Measurements from ENCODE around the gene CYP27A1. TPM values are rescaled to one million over a fixed set of nuclear protein-coding genes. Genes with fewer than 3 reads are reported as not detected.

Gene CYP27A1
- total RNA-seq, 3 donors from 2014 or later = 25.6 to 65.0 (median 28.8) TPM

GRCh38 chr2:218783688-218784087 is 1.7 kb downstream of the CYP27A1 start:
- no peaks in the 10 kb centered on the region for H3K4me1 ChIP-seq
- H3K9me3 ChIP-seq = no peaks in the 10 kb centered on the region
- no peaks in the 10 kb centered on the region for H3K27me3 ChIP-seq
- H3K36me3 ChIP-seq = no peaks in the 10 kb centered on the region
- TF ChIP-seq POLR2AphosphoS5 (IDR thresholded peaks at IDR 0.05) = no peak
- TF ChIP-seq, protein P1, sequence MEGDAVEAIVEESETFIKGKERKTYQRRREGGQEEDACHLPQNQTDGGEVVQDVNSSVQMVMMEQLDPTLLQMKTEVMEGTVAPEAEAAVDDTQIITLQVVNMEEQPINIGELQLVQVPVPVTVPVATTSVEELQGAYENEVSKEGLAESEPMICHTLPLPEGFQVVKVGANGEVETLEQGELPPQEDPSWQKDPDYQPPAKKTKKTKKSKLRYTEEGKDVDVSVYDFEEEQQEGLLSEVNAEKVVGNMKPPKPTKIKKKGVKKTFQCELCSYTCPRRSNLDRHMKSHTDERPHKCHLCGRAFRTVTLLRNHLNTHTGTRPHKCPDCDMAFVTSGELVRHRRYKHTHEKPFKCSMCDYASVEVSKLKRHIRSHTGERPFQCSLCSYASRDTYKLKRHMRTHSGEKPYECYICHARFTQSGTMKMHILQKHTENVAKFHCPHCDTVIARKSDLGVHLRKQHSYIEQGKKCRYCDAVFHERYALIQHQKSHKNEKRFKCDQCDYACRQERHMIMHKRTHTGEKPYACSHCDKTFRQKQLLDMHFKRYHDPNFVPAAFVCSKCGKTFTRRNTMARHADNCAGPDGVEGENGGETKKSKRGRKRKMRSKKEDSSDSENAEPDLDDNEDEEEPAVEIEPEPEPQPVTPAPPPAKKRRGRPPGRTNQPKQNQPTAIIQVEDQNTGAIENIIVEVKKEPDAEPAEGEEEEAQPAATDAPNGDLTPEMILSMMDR (IDR thresholded peaks at IDR 0.05) = no peak
- TF ChIP-seq POLR2A (IDR thresholded peaks at IDR 0.05) = no peak
- H3K27ac ChIP-seq = peak overlapping the region in 1 of 2 donors; percentile 16
- intact Hi-C loops (cut with DNase I; ENCODE audit: low total_unique reads) = no loop called here
- peak overlapping the region; percentile 69 to 80 (median 76) for H3K4me3 ChIP-seq
- no peak for DNase-seq (ENCODE audit: low spot score in 2 of 2)

DNA sequence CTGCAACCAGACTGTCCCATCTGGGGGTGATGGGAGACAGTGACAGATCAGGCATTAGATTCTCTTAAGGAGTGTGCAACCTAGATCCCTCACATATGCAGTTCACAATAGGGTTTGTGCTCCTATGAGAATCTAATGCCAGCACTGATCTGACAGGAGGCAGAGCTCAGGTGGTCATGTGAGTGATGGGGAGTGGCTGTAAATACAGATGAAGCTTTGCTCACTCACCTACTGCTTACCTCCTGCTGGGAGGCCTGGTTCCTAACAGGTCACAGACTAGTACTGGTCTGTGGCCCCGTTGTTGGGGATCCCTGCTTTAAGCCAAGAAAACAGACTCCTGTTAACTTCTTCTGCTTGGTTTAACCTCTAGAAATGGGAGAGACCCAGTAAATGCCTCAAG is 3.2 kb downstream of the CYP27A1 start:
- Histone ChIP-seq H3K9me3 (no peaks in the 10 kb centered on the region), H3K4me1 (no peaks in the 10 kb centered on the region), H3K27ac (peak overlapping the region in 1 of 2 donors; percentile 13), H3K4me3 (no peak overlapping the region), H3K27me3 (no peaks in the 10 kb centered on the region), H3K36me3 (no peaks in the 10 kb centered on the region)
- TF ChIP-seq, protein P1 (IDR thresholded peaks at IDR 0.05) = no peak
- TF ChIP-seq POLR2AphosphoS5 (IDR thresholded peaks at IDR 0.05) (no peak), POLR2A (IDR thresholded peaks at IDR 0.05) (no peak)
- DNase-seq (ENCODE audit: low spot score in 2 of 2) = no peak
- intact Hi-C loops (cut with DNase I; ENCODE audit: low total_unique reads) = no loop called here

DNA sequence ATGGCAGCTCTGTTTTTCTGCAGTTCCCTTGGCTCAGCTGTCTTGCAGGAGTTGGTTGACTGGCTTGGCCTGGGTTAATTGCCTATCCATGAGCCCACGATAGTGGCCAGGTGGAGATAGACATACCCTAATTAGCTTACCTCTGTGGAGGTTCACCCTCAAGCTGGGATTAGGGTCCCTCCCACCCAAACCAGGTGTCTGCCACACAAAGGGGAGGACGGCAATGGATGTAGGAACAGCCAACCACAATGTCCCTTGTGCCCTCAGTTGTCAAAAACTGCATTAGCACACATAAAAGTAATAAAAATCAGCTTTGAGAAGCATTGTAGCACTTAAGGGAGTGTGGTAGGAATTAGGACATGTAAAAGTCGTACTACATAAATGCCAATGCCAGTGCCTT is 4.2 kb downstream of the CYP27A1 start:
- Histone ChIP-seq H3K4me3 (no peak overlapping the region), H3K27ac (no peak overlapping the region), H3K4me1 (no peaks in the 10 kb centered on the region), H3K27me3 (no peaks in the 10 kb centered on the region), H3K36me3 (no peaks in the 10 kb centered on the region), H3K9me3 (no peaks in the 10 kb centered on the region)
- TF ChIP-seq POLR2AphosphoS5 (IDR thresholded peaks at IDR 0.05) (no peak), POLR2A (IDR thresholded peaks at IDR 0.05) (no peak)
- TF ChIP-seq, protein P1 (IDR thresholded peaks at IDR 0.05) = no peak
- no peak for DNase-seq (ENCODE audit: low spot score in 2 of 2)
- intact Hi-C loops (cut with DNase I; ENCODE audit: low total_unique reads) = no loop called here

DNA sequence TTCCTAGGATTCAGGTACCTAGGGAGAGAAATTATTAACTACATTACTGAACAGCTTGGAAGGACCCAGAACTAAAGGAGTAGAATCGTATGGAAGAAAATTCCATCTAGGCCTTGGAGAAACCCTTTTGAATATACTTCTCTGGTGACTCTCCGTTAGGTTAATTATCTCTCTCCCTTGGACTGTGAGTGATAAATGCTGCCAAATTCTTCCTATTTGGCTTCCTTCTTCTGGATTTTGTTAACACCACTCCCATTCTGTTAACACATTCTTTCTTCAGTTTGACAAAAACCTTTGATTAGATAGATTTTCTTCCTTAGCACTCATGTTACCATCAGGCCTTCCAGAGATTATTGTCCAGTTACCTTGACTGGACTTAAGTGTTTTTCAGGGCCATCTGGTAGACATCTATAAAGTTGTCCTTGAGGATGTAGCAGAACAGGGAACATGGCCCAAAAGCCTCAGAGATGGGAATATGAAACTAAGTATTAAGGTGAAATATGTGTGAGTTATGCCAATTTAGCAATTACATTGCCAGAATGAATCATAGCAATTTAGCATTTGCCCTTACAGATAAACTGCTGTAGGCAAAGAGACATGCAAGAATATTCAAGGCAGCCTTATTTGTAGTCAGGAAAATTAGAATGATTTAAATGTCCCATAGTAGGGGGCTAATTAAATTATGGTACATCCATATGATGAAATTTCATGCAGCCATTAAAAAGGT is 6.7 kb downstream of the CYP27A1 start:
- Histone ChIP-seq H3K27ac (peak overlapping the region in 1 of 2 donors; percentile 29), H3K36me3 (no peaks in the 10 kb centered on the region), H3K27me3 (no peaks in the 10 kb centered on the region), H3K4me1 (no peaks in the 10 kb centered on the region), H3K4me3 (no peak overlapping the region), H3K9me3 (no peaks in the 10 kb centered on the region)
- intact Hi-C loops (cut with DNase I; ENCODE audit: low total_unique reads) = no loop called here
- DNase-seq (ENCODE audit: low spot score in 2 of 2) = no peak
- TF ChIP-seq, protein P1 (IDR thresholded peaks at IDR 0.05) = no peak
- TF ChIP-seq POLR2A (IDR thresholded peaks at IDR 0.05) (no peak), POLR2AphosphoS5 (IDR thresholded peaks at IDR 0.05) (no peak)

DNA sequence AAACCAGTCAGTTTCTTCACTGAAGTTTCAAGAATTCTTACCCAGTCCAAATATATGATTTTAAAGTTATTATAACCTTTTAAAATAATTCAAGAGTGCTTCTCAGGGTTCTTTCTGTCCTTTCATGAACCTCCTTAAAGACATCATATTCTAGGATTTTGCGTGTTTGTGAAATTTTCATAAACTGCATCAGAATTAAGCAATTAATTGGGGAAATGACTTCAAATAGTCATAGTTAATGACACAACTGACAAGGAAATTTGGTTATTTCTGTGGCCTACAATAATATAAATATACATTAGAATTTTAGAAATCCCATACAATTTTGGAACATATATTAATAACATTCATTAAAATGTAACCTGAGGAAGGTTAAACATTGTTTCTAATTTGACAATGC is 10.5 kb downstream of the CYP27A1 start:
- Histone ChIP-seq H3K4me1 (no peaks in the 10 kb centered on the region), H3K27ac (no peak overlapping the region), H3K27me3 (no peaks in the 10 kb centered on the region), H3K9me3 (no peaks in the 10 kb centered on the region), H3K4me3 (no peak overlapping the region), H3K36me3 (no peaks in the 10 kb centered on the region)
- intact Hi-C loops (cut with DNase I; ENCODE audit: low total_unique reads) = no loop called here
- TF ChIP-seq POLR2AphosphoS5 (IDR thresholded peaks at IDR 0.05) (no peak), POLR2A (IDR thresholded peaks at IDR 0.05) (no peak)
- TF ChIP-seq, protein P1 (IDR thresholded peaks at IDR 0.05) = no peak
- DNase-seq (ENCODE audit: low spot score in 2 of 2) = no peak
